Uterus (tissue), 2 donors: ENCODE results near the gene BDH1.

Source experiments
- CTCF ChIP-seq, 4 experiments: fragments of 200-600 bp in 2 of 4; fragments of 450-650 bp in 2 of 4; sonication (generic) in 2 of 4; IDR thresholded peaks; one replicate each; pipeline ENCODE4 v1.5.1; 2016 to 2019; ENCODE audit warnings: antibody characterized with exemption in 4 of 4, mild to moderate bottlenecking in 2 of 4, moderate library complexity in 1 of 4
- POLR2A ChIP-seq, 2 donors: fragments of 450-650 bp; IDR thresholded peaks; one replicate each; pipeline ENCODE4 v1.6.1; 2016; ENCODE audit warnings: antibody characterized with exemption in 2 of 2, mild to moderate bottlenecking in 1 of 2, moderate library complexity in 1 of 2

GRCh38 chr3:197471221-197472010 lies 84.4 kb downstream of the BDH1 start:
- TF ChIP-seq POLR2A (IDR thresholded peaks at IDR 0.05) (no peak), CTCF (IDR thresholded peaks at IDR 0.05) (no peak)
